ENCODE data around the gene BCAP31. TPM values are rescaled to one million over a fixed set of nuclear protein-coding genes. Genes with fewer than 3 reads are reported as not detected.
"Not testable (repeated sequence)": the region's sequence is repeated elsewhere in the genome, so short reads cannot be mapped to it uniquely, and the experiment has no call there.

BCAP31 gene
- total RNA-seq, 4 donors from 2014 or later: 99.0 to 126 (median 114) TPM

DNA sequence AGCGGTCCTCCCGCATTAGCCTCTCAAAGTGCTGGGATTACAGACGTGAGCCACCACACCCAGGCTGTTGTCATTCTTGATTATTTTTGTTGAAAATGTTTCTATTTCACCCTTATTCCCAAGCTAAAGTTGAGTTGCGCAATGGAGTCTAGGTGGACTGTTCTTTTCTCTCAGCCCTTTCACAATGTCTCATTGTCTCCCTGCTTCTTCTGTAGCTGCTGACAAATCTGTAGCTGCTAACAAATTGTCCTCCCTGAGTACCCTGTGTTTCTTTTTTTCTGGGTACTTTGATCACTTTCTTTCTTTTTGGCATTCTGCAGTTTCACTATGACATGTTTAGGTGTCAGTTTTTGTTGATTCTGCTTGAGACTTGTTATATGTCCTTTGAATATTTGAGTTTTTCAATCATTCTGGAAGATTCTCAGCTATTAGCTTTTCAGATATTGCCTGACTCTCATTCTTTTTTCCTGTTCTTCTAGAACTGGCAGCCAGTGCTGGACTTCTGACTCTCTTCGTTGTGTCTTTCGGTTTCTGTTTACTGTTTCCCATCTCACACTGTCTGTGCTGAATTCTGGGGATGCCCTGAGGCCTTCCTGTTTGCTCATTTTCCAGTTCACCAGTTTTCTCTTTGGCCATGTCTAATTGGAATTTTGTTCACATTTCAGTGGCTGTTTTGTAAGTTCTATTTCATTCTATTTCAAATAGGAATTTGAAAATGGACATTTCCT is 7.1 kb upstream of the BCAP31 start:
- peaks cover 0 to 10% (median 0%) of the 10 kb centered on the region in 3 donors for H3K36me3 ChIP-seq
- DNase-seq (ENCODE audit: low spot score in 2 of 2): peak in 1 of 2 donors; percentile 5
- H3K4me1 ChIP-seq: peaks cover 0 to 24% (median 20%) of the 10 kb centered on the region in 4 donors
- no peak overlapping the region for H3K27ac ChIP-seq
- no peak for TF ChIP-seq EP300 (IDR thresholded peaks at IDR 0.05)
- TF ChIP-seq, protein P1, sequence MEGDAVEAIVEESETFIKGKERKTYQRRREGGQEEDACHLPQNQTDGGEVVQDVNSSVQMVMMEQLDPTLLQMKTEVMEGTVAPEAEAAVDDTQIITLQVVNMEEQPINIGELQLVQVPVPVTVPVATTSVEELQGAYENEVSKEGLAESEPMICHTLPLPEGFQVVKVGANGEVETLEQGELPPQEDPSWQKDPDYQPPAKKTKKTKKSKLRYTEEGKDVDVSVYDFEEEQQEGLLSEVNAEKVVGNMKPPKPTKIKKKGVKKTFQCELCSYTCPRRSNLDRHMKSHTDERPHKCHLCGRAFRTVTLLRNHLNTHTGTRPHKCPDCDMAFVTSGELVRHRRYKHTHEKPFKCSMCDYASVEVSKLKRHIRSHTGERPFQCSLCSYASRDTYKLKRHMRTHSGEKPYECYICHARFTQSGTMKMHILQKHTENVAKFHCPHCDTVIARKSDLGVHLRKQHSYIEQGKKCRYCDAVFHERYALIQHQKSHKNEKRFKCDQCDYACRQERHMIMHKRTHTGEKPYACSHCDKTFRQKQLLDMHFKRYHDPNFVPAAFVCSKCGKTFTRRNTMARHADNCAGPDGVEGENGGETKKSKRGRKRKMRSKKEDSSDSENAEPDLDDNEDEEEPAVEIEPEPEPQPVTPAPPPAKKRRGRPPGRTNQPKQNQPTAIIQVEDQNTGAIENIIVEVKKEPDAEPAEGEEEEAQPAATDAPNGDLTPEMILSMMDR (IDR thresholded peaks at IDR 0.05): no peak
- no peak for TF ChIP-seq POLR2A (IDR thresholded peaks at IDR 0.05)
- 86 to 91% methylated on average over 6 of the region's 6 CpGs for WGBS, 2 donors
- H3K9me3 ChIP-seq: no peaks in the 10 kb centered on the region
- H3K27me3 ChIP-seq: no peaks in the 10 kb centered on the region
- H3K4me3 ChIP-seq: no peak overlapping the region

DNA sequence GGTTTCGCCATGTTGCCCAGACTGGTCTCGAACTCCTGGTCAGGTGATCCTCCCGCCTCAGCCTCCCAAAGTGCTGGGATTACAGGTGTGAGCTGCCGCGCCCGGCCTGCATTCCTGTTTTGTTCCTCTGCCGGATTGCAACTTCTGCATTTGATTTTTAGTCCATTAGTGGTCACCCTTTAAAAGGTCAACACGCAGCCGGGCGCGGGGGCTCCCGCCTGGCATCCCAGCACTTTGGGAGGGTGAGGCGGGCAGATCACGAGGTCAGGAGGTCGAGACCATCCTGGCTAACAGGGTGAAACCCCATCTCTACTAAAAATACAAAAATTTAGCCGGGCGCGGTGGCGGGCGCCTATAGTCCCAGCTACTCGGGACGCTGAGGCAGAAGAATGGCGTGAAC is 5.9 kb upstream of the BCAP31 start:
- H3K27me3 ChIP-seq; H3K9me3 ChIP-seq; H3K4me3 ChIP-seq; H3K36me3 ChIP-seq; H3K27ac ChIP-seq; DNase-seq (ENCODE audit: low spot score in 2 of 2): not testable (repeated sequence)
- WGBS, 2 donors: 92% methylated on average over 23 of the region's 23 CpGs
- peaks cover 0 to 36% (median 31%) of the 10 kb centered on the region in 4 donors for H3K4me1 ChIP-seq

DNA sequence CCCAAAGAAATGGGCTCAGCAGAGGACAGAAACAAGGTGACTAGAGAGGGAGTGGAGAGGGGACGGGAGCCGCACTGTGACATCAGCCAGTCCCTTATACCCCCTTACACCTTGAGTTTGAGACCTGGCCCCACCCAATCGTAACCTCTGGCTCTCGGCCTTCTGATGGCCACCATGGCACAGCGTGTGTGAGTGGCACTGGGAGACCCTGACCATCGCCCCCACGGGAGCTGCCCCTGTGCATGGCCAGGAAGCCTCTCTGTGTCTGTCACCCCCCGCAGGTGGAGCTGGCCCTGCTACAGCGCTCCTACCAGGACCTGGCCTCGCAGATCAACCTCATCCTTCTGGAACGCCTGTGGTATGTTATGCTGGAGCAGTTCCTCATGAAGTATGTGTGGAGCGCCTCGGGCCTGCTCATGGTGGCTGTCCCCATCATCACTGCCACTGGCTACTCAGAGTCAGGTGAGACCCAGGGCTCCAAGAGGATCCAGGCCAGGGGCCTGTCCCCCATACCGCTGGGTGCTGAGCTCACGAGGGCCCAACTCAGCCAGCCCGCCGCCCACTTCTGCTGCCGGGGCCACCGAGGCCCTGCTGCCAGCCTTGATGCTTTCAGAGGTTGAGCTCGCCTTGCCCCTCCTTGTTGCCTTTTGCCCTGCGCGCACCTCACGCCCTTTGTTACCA is 4.9 kb upstream of the BCAP31 start:
- WGBS, 2 donors: 91 to 94% methylated on average over 9 to 23 of the region's 23 CpGs
- no peak overlapping the region for H3K4me3 ChIP-seq
- no peak for TF ChIP-seq POLR2A (IDR thresholded peaks at IDR 0.05)
- TF ChIP-seq, protein P1 (IDR thresholded peaks at IDR 0.05): no peak
- TF ChIP-seq EP300 (IDR thresholded peaks at IDR 0.05): no peak
- H3K9me3 ChIP-seq: no peaks in the 10 kb centered on the region
- DNase-seq (ENCODE audit: low spot score in 2 of 2): no peak
- peaks cover 0 to 39% (median 35%) of the 10 kb centered on the region in 4 donors for H3K4me1 ChIP-seq
- H3K36me3 ChIP-seq: peaks cover 0 to 7% (median 0%) of the 10 kb centered on the region in 3 donors
- no peaks in the 10 kb centered on the region for H3K27me3 ChIP-seq
- no peak overlapping the region for H3K27ac ChIP-seq

DNA sequence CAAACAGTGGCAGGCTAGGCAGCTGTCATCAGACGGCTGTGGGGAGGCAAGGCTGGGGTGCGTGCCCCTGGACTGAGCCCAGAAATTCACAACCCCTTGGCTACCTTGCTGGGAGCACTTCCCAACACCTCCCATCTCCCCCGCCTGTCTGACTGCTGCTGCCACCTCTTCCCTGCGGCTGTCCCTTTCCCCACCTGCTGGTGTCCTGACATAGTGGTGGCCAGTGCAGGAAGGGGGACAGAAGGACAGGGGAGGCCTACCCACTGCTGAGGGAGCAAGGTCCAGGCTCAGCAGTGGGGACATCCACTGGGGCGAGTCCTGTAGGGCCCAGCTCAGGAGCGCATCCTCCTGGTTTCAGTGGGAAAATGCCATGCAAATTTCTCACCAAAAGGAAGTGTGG is 3.9 kb upstream of the BCAP31 start:
- H3K27ac ChIP-seq: peak overlapping the region in 3 of 4 donors; percentile 88 to 92 (median 91)
- peaks cover 0 to 42% (median 35%) of the 10 kb centered on the region in 4 donors for H3K4me1 ChIP-seq

DNA sequence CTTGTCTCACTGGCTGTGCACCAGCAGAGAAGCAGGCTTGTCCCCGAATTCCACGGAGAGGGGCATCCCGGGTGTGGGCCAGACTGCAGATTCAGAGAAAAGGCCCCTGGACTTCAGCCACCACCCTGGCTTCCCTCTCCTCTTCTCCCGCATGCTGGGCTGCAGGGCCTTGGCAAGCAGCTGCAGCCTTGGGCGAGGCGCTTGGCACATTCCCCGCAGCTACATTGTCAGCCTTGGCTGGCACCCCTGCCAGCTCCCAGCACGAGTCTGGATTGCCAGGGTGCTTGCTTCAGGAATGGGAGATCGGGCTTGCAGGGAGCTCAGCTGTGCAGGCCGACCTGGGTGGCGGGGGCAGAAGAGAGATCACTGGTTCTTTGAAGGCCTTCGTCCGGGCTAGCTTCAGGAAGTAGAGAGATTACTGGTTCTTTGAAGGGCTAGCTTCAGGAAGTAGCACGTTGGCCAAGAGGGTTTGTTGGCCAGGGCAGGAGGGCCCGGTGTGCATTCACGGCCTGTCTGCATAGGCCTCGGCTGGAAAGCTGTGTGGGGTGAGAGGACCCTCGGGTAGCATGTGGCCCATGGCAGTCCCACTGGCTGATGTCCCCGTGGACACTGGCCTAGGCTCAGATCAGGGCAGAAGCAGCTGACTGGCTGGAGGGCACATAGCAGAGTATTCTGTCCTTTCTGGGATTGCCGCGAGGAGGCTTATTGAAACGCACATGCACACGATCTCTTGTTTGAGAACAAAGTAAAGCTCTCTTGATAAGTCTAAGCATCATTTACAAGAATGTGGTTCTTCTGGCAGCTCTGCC is 3.1 kb upstream of the BCAP31 start:
- Histone ChIP-seq H3K27me3 (no peaks in the 10 kb centered on the region), H3K4me1 (peaks cover 0 to 50% (median 38%) of the 10 kb centered on the region in 4 donors), H3K27ac (peak overlapping the region in 3 of 4 donors; percentile 88 to 92 (median 91)), H3K9me3 (no peaks in the 10 kb centered on the region), H3K36me3 (peaks cover 0 to 7% (median 0%) of the 10 kb centered on the region in 3 donors), H3K4me3 (peak overlapping the region in 2 of 4 donors; percentile 28 to 83)
- TF ChIP-seq POLR2A (IDR thresholded peaks at IDR 0.05) (no peak), EP300 (IDR thresholded peaks at IDR 0.05) (peak in 1 of 2 donors; percentile 6)
- DNase-seq (ENCODE audit: low spot score in 2 of 2): peak; percentile 8 to 17
- WGBS, 2 donors: 59 to 61% methylated on average over 6 to 16 of the region's 23 CpGs

More for the DNA sequence above, 3.9 kb upstream of the BCAP31 start:
- Histone ChIP-seq H3K9me3 (no peaks in the 10 kb centered on the region), H3K36me3 (peaks cover 0 to 7% (median 0%) of the 10 kb centered on the region in 3 donors), H3K27me3 (no peaks in the 10 kb centered on the region), H3K4me3 (no peak overlapping the region)
- no peak for DNase-seq (ENCODE audit: low spot score in 2 of 2)
- TF ChIP-seq, protein P1 (IDR thresholded peaks at IDR 0.05): no peak
- TF ChIP-seq POLR2A (IDR thresholded peaks at IDR 0.05) (no peak), EP300 (IDR thresholded peaks at IDR 0.05) (no peak)
- 91% methylated on average over 5 of the region's 6 CpGs; no CpG with 5 or more reads in 1 of the 2 donors for WGBS, 2 donors

Measured in tibial nerve (tissue), 4 donors.